HG02610 (cell line): Measurements from ENCODE around the gene PHLDB1.
"Not testable (repeated sequence)": the region's sequence is repeated elsewhere in the genome, so short reads cannot be mapped to it uniquely, and the experiment has no call there.

Experiments
- ATAC-seq: cut with Tn5 transposase; IDR thresholded peaks from one replicate; pipeline ENCODE4 v1.9.1; 2021; ENCODE audit warnings: mild to moderate bottlenecking, moderate library complexity; ENCODE audit not compliant: unreplicated experiment

Gene PHLDB1

GRCh38 chr11:118658429-118659313 is 51.3 kb downstream of the PHLDB1 start:
- no peak for ATAC-seq

DNA sequence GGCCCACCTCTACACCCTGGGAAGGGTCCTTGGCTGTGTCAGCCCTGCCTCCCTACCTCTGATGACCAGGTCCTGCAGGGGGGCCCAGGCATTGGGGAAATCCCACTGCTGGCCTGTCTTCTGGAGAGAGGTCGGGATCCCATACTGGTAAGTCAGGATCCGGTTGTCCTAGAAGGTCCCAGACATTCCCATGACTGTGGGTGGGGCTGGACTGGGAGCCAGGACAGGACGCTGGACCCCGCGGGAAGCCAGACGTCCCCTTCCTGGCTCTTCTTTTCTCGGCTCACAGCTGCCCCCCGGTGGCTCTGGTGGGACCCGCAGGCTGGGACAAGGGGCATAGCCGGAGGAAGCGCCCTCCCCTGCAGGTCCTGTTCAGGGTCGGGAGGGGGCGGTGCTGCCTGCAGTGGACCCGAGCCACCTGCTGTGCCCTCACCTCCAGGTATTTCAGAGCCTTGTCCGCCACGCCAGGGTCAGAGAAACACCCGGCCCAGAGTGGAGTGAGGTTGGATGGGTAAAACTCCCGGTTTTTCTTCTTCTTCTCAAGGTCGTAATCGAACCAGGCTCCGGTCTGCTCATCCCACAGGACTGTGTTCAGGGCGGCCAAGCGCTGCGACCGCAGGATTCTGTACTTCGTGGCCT is 52.0 kb downstream of the PHLDB1 start:
- ATAC-seq = peak; percentile 74

GRCh38 chr11:118659953-118660680 is 52.7 kb downstream of the PHLDB1 start:
- ATAC-seq = no peak

- ATAC-seq = no peak
Measured at GRCh38 chr11:118660681-118661424, 53.4 kb downstream of the PHLDB1 start.

DNA sequence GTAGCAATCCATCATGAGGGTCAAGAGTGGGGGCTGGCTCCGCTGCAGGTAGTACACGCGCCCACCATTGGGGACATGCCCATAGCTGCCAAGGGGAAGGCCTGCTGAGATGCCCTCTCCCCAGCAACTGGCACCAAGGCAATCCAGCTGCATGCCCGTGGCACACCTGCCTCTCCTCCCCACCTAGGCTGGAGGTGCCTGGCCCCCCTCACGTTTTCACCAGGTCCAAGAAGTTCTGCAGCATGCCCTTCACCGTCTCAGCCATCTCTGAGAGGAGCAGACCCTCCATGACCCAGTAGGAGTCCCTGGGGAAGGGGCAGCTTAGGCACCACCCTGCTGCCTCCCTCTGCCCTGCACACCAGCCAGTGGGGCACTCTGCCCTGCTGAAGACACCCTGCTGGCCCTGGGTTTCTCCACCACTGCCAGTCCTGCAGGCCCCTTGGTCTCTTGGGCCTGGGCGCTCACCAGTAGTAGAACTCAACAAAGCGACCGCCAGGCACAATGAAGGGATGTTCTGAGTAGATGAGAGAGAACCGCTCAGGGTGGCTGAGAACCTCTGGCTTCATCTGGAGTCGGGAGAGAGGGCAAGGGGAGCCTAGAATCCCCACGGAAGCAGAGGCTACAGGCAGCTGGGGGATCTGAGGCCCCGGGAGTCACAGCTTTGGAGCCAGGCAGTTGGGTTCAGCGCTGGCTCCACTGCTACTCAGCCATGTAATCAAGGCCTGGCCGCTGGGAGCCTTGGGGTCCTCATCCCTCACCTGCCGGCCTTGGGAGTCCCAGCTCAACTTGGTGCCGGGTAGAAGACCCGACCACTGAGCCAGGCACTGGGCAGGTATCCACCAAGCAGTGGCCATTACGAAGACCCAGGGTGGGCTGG is 54.2 kb downstream of the PHLDB1 start:
- no peak for ATAC-seq

DNA sequence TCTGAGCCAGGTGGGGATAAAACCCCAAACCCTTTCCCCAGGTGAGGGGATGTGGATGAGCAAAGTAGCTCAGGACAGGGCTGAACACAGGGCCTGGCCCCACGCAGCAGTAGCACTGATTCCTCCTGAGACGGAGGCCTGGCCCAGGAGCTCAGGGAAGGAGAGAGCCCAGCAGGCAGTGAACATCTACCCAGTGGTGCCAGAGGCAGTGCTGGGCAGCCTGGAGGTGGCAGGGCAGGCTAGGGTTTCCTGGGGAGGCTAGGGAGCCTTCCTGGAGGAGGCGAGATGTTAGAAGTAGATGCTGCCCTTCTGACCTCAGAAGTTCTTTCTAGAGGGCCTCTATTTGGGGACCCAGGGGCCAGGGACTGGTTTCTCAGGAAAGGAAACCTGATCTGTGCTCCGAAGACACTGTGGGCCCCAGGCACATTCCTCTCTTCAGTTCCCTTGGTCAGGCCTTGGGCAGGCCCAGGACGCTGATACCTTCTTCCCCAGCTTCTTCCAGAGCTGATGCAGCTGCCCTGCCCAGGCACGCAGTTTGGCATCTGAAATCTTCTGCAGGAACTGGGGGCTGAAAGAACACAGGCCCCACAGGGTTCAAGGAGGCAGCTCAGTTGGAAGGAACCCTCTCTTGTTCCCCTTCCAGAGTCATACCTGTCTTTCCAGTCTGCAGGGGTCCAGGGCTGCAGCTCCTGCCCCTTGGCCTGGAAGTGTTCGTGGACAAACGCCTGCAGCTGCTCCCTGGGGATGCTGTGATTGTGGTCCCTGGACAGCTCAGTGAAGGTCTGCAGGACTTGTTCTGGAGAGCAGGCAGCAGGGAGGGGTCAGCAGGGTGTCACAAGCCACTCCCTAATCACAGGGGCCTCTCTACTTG is 55.2 kb downstream of the PHLDB1 start:
- no peak for ATAC-seq

GRCh38 chr11:118663381-118663780 is 56.0 kb downstream of the PHLDB1 start:
- ATAC-seq = no peak

DNA sequence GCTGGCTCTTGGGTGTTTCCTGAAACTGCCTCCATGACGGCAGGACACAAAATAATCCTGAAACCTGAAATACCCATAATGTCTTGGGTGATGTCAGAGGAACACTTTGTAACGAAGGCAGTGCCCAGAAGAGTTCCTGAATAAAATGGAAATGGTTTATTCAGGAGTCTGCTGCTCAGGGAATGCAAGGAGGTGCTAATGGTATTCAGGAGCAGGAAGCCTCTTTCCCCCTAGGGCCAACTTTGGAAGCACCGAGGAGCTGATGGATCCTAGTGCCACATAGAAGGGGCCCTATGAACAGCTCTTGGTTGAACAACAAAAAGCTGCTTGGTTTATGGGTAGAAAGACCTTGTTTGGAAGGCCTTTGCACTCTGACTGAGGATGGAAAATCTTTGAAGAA is 56.5 kb downstream of the PHLDB1 start:
- ATAC-seq = no peak

GRCh38 chr11:118666371-118666770 is 59.0 kb downstream of the PHLDB1 start:
- no peak for ATAC-seq

DNA sequence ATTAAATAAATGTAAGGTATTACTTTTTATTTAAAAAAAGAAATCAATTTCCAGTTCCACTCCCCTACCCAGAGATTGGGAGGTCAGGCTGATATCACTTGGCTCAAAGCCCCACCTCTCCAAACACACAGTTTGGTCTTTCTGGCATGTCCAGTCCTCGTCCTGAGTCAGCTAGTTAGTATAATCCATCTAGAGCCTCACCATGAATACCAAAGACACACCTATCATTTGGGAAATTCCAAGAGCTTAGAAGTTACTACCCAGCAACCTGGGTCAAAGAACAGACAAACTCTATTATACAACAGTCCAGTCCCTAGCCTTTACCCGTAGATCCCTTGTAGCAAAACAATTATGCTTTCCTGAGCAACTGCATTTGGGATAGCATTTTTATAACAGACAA is 62.6 kb downstream of the PHLDB1 start:
- ATAC-seq = no peak

DNA sequence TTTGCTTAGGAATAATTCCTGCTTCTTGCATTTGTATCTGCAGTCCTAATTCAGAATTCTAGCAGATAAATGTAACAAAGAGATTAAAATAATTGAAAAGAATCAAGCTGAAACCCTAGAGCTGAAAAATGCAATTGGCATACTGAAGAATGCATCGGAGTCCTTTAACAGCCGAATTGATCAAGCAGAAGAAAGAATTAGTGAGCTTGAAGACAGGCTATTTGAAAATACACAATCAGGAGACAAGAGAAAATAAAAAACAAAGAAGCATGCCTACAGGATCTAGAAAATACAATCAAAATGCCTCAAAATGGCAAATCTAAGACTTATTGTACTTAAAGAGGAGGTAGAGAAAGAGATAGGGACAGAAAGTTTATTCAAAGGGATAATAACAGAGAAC is 63.8 kb downstream of the PHLDB1 start:
- no peak for ATAC-seq

DNA sequence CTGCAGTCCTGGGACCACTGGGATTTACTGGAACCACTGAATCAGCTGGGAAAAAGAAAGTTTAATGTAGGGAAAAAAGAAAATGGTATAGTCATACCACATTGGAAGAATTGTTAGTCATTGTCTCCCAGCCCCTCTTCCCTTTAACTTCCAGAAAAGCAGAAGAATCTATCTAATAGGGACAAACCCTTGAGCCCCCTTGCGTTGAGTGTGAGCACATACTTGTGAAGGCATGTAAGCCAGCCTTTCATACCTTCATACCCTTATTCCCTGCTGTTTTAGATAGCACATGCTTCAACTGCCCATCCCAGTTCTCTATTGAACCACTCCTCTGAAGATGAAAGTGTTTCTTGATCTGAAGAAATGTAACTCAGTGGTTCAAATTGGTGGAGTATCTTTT is 65.4 kb downstream of the PHLDB1 start:
- no peak for ATAC-seq

DNA sequence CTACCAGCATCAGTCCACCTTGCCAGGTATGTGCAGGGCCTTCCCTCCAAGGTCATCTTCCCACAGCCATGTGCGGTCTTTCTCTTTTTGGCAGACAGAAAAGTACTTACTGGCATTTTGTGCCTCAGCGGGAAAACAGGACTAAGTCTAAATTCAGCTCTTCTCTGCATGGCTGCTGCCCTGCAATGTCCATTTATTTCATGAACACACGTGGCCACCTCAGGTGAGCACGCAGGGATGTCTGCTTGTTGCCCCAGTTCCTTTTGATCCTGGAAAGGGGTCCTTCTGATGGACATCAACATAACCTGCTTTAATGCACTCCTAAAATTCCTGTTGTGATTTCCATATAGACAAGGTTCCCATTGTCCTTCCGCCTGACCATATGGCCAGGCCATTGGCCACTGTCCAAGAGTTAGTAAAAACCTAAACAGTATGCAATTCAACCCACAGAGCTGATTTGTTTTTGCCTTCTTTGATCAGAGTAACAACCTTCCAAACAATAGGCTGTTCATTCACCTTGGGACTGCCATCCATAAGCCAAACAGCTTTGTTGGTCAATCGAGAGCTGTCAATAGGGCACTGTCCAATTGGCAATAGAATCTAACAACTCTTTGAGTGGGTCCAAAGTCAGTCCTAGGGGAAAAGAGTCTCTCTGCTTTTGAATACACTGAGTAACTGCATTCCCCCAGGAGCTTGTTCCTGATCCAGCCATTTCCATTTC is 66.1 kb downstream of the PHLDB1 start:
- ATAC-seq = no peak

- ATAC-seq = no peak
Measured at GRCh38 chr11:118674082-118674435, 66.6 kb downstream of the PHLDB1 start.

- ATAC-seq = no peak
Measured at GRCh38 chr11:118677977-118678376, 70.6 kb downstream of the PHLDB1 start.

DNA sequence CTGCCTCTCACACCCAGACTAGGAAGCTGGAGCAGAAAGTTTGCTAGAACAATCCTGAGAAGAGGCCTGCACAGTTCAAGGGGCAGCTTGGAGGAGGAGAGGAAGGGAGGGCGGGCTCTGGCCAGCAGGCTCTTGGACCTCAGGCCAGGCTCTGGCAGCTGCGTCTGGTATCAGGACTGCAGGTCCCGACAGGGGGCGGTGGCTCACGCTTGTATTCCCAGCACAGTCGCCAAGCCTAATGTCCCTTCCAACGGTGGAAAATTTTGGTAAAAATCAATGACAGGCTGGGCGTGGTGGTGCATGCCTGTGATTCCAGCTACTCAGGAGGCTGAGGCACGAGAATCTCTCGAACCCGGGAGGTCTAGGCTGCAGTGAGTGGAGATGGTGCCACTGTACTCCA is 71.5 kb downstream of the PHLDB1 start:
- ATAC-seq = not testable (repeated sequence)

DNA sequence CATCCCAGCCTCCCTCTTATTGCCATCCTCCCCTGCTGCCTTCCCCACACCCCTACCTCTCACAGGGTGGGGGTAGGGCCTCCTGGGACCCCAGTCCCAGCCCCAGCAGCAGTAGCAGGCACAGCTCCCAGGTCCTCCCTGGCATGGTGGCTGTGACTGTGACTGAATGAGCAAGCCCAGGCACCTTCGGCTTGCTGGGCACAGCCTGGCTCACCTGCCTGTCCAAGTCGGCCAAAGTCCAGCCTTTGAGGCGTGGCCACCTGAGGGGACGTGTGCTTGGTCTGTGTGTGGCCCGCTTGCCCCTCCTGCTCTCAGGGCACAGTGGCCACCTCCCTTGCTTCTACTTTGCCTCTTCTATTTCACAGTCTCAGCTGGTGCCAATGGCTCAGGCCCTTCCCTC is 72.1 kb downstream of the PHLDB1 start, which contains the start of gene TREH:
TSS of gene TREH (minus strand) at position 168 of the 400 bp plus-strand sequence. CDS start at position 145, 23 bp downstream.
- no peak for ATAC-seq

GRCh38 chr11:118682372-118682771 is 75.0 kb downstream of the PHLDB1 start:
- no peak for ATAC-seq
